Neural crest cell (in vitro differentiated cells): ENCODE measurements around the gene PCSK5. TPM values are rescaled to one million over a fixed set of nuclear protein-coding genes. Genes with fewer than 3 reads are reported as not detected.

Experiments
- DNase-seq: peaks from one replicate; pipeline ENCODE4 v3.0.0; 2021; ENCODE audit warnings: low read depth, mixed read lengths, low spot score
- H3K27ac Mint-ChIP-seq: one replicate; pipeline ENCODE4 v1.8.0; 2021; ENCODE audit warnings: mild to moderate bottlenecking, mixed read lengths; ENCODE audit not compliant: unreplicated experiment
- H3K27me3 Mint-ChIP-seq: 2 replicates; pipeline ENCODE4 v1.8.0; 2021; ENCODE audit warnings: low read depth, mild to moderate bottlenecking, mixed read lengths
- H3K36me3 Mint-ChIP-seq: 2 replicates; pipeline ENCODE4 v1.8.0; 2021; ENCODE audit warnings: low read depth, mild to moderate bottlenecking, mixed read lengths
- H3K4me1 Mint-ChIP-seq: 2 replicates; pipeline ENCODE4 v1.8.0; 2021; ENCODE audit warnings: mixed read lengths
- H3K4me3 Mint-ChIP-seq: one replicate; pipeline ENCODE4 v1.8.0; 2021; ENCODE audit warnings: mild to moderate bottlenecking, mixed read lengths
- H3K9me3 Mint-ChIP-seq: 2 replicates; pipeline ENCODE4 v1.8.0; 2021; ENCODE audit warnings: mixed read lengths
- total RNA-seq: library from RNA; stranded (reverse); gene quantifications from 2 replicates; pipeline ENCODE4 v1.2.1, GENCODE V29; 2021
- TF ChIP-seq, protein P1 (sequence below): fragments of 200-600 bp; sonication (generic); conservative IDR thresholded peaks from 2 replicates; pipeline ENCODE4 v1.5.0; 2021; ENCODE audit warnings: antibody characterized with exemption, mild to moderate bottlenecking

PCSK5 gene
- total RNA-seq, 1 donor from 2014 or later = 3.1 TPM

DNA sequence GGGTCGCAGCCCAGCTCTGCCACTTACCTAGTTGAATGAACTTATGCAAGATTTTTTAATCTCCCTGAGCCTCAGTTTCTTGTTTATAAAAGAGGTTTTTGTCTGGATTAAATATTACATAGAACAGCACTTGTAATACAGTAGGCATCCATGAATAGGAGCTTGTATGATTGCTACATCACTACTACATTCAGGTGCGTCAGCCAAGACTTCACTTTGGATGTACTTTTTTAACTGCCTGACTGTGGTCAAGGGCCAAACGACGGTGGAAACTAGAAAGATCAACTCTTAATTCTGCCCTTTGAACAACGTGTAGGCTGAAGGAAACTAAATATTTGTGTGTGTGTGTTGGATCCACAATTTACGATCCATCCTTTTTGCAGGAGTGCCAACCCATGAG is 330.9 kb downstream of the PCSK5 start:
- no peak overlapping the region for H3K27ac Mint-ChIP-seq
- H3K4me3 Mint-ChIP-seq = no peak overlapping the region

DNA sequence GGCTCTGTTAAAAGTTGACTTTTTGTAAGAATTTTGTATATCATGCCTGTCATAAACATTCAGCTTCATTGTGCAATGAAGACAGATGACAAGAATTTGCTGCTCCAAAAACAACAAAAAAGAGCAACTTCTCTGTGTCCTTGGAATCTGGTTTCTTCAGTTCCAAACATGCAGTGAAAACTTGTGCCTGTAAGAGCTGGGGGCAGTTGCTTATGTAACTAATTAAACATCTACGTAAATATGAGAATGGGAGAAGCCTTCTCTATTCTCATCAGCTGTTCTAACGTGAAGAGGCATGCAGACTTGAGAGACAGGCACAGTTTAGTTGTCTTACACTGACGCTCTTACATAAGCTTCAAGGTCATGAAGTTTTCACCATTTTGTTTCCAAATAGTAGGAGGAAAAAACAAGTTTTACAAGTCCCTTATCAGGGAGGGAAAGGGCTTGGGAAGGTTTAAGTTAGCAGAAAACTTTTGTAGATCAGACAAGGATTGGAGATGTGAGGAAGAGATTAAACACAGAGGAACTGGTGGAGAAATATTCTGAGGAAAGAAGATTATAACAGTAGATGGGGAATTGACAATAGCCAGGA is 333.4 kb downstream of the PCSK5 start:
- H3K27ac Mint-ChIP-seq = no peak overlapping the region
- TF ChIP-seq, protein P1, sequence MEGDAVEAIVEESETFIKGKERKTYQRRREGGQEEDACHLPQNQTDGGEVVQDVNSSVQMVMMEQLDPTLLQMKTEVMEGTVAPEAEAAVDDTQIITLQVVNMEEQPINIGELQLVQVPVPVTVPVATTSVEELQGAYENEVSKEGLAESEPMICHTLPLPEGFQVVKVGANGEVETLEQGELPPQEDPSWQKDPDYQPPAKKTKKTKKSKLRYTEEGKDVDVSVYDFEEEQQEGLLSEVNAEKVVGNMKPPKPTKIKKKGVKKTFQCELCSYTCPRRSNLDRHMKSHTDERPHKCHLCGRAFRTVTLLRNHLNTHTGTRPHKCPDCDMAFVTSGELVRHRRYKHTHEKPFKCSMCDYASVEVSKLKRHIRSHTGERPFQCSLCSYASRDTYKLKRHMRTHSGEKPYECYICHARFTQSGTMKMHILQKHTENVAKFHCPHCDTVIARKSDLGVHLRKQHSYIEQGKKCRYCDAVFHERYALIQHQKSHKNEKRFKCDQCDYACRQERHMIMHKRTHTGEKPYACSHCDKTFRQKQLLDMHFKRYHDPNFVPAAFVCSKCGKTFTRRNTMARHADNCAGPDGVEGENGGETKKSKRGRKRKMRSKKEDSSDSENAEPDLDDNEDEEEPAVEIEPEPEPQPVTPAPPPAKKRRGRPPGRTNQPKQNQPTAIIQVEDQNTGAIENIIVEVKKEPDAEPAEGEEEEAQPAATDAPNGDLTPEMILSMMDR = no peak

More for the DNA sequence above, 330.9 kb downstream of the PCSK5 start:
- DNase-seq = no peak
- H3K9me3 Mint-ChIP-seq = no peaks in the 10 kb centered on the region
- no peaks in the 10 kb centered on the region for H3K36me3 Mint-ChIP-seq
- TF ChIP-seq, protein P1 = no peak
- H3K27me3 Mint-ChIP-seq = no peaks in the 10 kb centered on the region
- H3K4me1 Mint-ChIP-seq = peaks cover 16% of the 10 kb centered on the region

DNA sequence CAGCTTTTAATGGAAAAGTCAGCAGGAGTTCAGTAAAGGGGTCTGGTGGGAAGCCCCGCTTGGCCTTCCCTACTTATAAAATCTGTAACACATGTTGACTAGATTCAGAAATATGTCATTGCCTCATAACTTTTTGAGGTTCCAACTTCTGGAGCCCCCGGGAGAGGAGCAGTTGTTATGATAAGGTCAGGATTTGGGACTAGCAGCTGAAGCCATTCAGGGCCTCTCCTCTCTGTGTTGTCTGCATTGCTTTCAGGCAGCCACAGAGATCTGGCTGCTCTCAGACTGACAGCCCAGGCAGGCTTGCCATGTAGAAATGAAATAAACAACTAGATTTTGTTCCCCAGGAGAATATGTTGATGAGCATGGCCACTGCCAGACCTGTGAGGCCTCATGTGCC is 336.7 kb downstream of the PCSK5 start:
- Mint-ChIP-seq H3K27me3 (no peaks in the 10 kb centered on the region), H3K36me3 (no peaks in the 10 kb centered on the region), H3K4me3 (no peak overlapping the region), H3K9me3 (no peaks in the 10 kb centered on the region), H3K27ac (no peak overlapping the region), H3K4me1 (no peaks in the 10 kb centered on the region)
- DNase-seq = no peak
- TF ChIP-seq, protein P1 = no peak

More for the DNA sequence above, 333.4 kb downstream of the PCSK5 start:
- Mint-ChIP-seq H3K27me3 (no peaks in the 10 kb centered on the region), H3K4me1 (peaks cover 5% of the 10 kb centered on the region), H3K9me3 (no peaks in the 10 kb centered on the region), H3K4me3 (no peak overlapping the region), H3K36me3 (no peaks in the 10 kb centered on the region)
- no peak for DNase-seq

GRCh38 chr9:76231001-76231400 is 340.5 kb downstream of the PCSK5 start:
- DNase-seq = no peak
- Mint-ChIP-seq H3K9me3 (no peaks in the 10 kb centered on the region), H3K4me3 (no peak overlapping the region), H3K36me3 (no peaks in the 10 kb centered on the region), H3K27ac (no peak overlapping the region), H3K27me3 (no peaks in the 10 kb centered on the region), H3K4me1 (no peaks in the 10 kb centered on the region)
- TF ChIP-seq, protein P1 = no peak

- Mint-ChIP-seq H3K4me1 (no peaks in the 10 kb centered on the region), H3K36me3 (no peaks in the 10 kb centered on the region), H3K27me3 (no peaks in the 10 kb centered on the region)
Observed at GRCh38 chr9:76232861-76233489, 342.5 kb downstream of the PCSK5 start.

More at GRCh38 chr9:76232861-76233489, 342.5 kb downstream of the PCSK5 start:
- TF ChIP-seq, protein P1 = no peak
- no peak for DNase-seq
- Mint-ChIP-seq H3K4me3 (no peak overlapping the region), H3K9me3 (no peaks in the 10 kb centered on the region), H3K27ac (no peak overlapping the region)
